SK-N-SH (cell line): ENCODE data around the gene INSYN2B. TPM values are rescaled to one million over a fixed set of nuclear protein-coding genes. Genes with fewer than 3 reads are reported as not detected.

Experiments used
- CTCF ChIA-PET: fragments of 300-600, 350-600 bp; formaldehyde crosslinking; extraction: SDS; loops from one replicate; lab custom pipeline; 2021; lab: Yijun Ruan, JAX
- POLR2A ChIA-PET: fragments of 350-600 bp; sonication (Branson Sonifier 250); formaldehyde crosslinking; extraction: SDS; loops from one replicate; lab custom pipeline; 2020; ENCODE audit warnings: antibody characterized with exemption, inconsistent platforms; lab: Yijun Ruan, JAX
- DNase-seq: peaks from one replicate; pipeline ENCODE4 v3.0.0; 2012
- H2AFZ ChIP-seq: fragments of 200-600 bp; sonication (generic); 2 replicates; pipeline ENCODE4 v1.8.1; 2016; ENCODE audit warnings: antibody characterized with exemption, mild to moderate bottlenecking, low read depth
- H3F3A ChIP-seq: fragments of 200-600 bp; sonication (generic); replicated peaks from 2 replicates; pipeline ENCODE3; 2016; ENCODE audit warnings: antibody characterized with exemption, mild to moderate bottlenecking; ENCODE audit not compliant: insufficient read depth
- H3K27ac ChIP-seq, 2 experiments: fragments of 200-500 bp in 1 of 2; fragments of 200-600 bp in 1 of 2; sonication (Bioruptor generic) in 1 of 2; sonication (generic), shearing (Covaris generic) in 1 of 2; 2 replicates each; pipeline versions ENCODE4 v1.5.1 to v1.6.1; 2014 to 2016; ENCODE audit warnings: low read depth in 2 of 2, inconsistent platforms in 1 of 2, low read length in 1 of 2, mild to moderate bottlenecking in 1 of 2, mixed read lengths in 1 of 2
- H3K27me3 ChIP-seq: fragments of 200-600 bp; sonication (generic), shearing (Covaris generic); 2 replicates; pipeline ENCODE4 v1.6.1; 2016; ENCODE audit warnings: mixed run types; ENCODE audit not compliant: insufficient read depth
- H3K36me3 ChIP-seq, 2 experiments: fragments of 200-500 bp in 1 of 2; fragments of 200-600 bp in 1 of 2; sonication (Bioruptor generic) in 1 of 2; sonication (generic) in 1 of 2; replicated peaks in 1 of 2; 2 replicates each; pipeline versions ENCODE3 to v1.5.1; 2014 to 2016; ENCODE audit warnings: low read length in 1 of 2, mild to moderate bottlenecking in 1 of 2; ENCODE audit not compliant: insufficient read depth in 2 of 2, control insufficient read depth in 1 of 2
- H3K4me1 ChIP-seq, 2 experiments: fragments of 200-500 bp in 1 of 2; fragments of 200-600 bp in 1 of 2; sonication (Bioruptor generic) in 1 of 2; sonication (generic), shearing (Covaris generic) in 1 of 2; 2 replicates each; pipeline versions ENCODE4 v1.5.1 to v1.6.1; 2014 to 2016; ENCODE audit warnings: low read depth in 1 of 2, low read length in 1 of 2, mixed run types in 1 of 2; ENCODE audit not compliant: insufficient read depth in 2 of 2, control insufficient read depth in 1 of 2
- H3K4me2 ChIP-seq: fragments of 200-600 bp; sonication (generic), shearing (Covaris generic); 2 replicates; pipeline ENCODE4 v1.6.1; 2017; ENCODE audit warnings: mixed run types
- H3K4me3 ChIP-seq, 2 experiments: fragments of 200-500 bp in 1 of 2; fragments of 200-600 bp in 1 of 2; sonication (Bioruptor generic) in 1 of 2; sonication (generic), shearing (Covaris generic) in 1 of 2; 2 replicates each; pipeline versions ENCODE4 v1.5.1 to v1.8.1; 2014 to 2016; ENCODE audit warnings: low read depth in 2 of 2, inconsistent platforms in 1 of 2, low read length in 1 of 2, mild to moderate bottlenecking in 1 of 2, mixed read lengths in 1 of 2, moderate library complexity in 1 of 2
- H3K79me2 ChIP-seq: fragments of 200-600 bp; sonication (generic); 2 replicates; pipeline ENCODE4 v1.8.1; 2017; ENCODE audit warnings: mild to moderate bottlenecking; ENCODE audit not compliant: insufficient read depth
- H3K9ac ChIP-seq: fragments of 200-600 bp; sonication (generic); 2 replicates; pipeline ENCODE4 v1.6.1; 2017; ENCODE audit warnings: mixed run types
- H3K9me2 ChIP-seq: fragments of 200-600 bp; sonication (generic); 2 replicates; pipeline ENCODE4 v1.6.1; 2017; ENCODE audit warnings: mixed run types
- H3K9me3 ChIP-seq: fragments of 200-600 bp; sonication (generic); 2 replicates; pipeline ENCODE4 v1.6.1; 2017; ENCODE audit warnings: mixed run types, mild to moderate bottlenecking, moderate library complexity
- H4K20me1 ChIP-seq: fragments of 200-600 bp; sonication (generic); 2 replicates; pipeline ENCODE4 v1.6.1; 2017; ENCODE audit warnings: mild to moderate bottlenecking, mixed run types; ENCODE audit not compliant: insufficient read depth
- CHD2 ChIP-seq: fragments of 150-350 bp; IDR thresholded peaks from 2 replicates; pipeline ENCODE4 v1.6.1; 2018; ENCODE audit warnings: low read length; ENCODE audit not compliant: partially characterized antibody
- EP300 ChIP-seq, 2 experiments: IDR thresholded peaks; 2 replicates each; pipeline versions ENCODE4 v1.4.0 to v1.6.1; 2012; ENCODE audit warnings: borderline replicate concordance in 1 of 2, low read depth in 1 of 2, low read length in 1 of 2
- EZH2phosphoT487 ChIP-seq: fragments of 200-600 bp; sonication (generic); IDR thresholded peaks from 2 replicates; pipeline ENCODE4 v1.6.1; 2017; ENCODE audit warnings: low read depth, mixed run types, mild to moderate bottlenecking, antibody characterized with exemption, moderate library complexity, borderline replicate concordance
- FOXJ3 ChIP-seq: sonication (generic); formaldehyde crosslinking; IDR thresholded peaks from 2 replicates; pipeline ENCODE4 v1.5.1; 2020; ENCODE audit warnings: mild to moderate bottlenecking, missing genetic modification reagents
- FOXM1 ChIP-seq: IDR thresholded peaks from 2 replicates; pipeline ENCODE4 v1.4.0; 2012; ENCODE audit warnings: low read depth, mild to moderate bottlenecking
- MXI1 ChIP-seq: IDR thresholded peaks from 2 replicates; pipeline ENCODE4 v1.6.1; 2012; ENCODE audit warnings: mild to moderate bottlenecking, low read depth, low read length, improper control_type of control experiment
- POLR2AphosphoS5 ChIP-seq: IDR thresholded peaks from 2 replicates; pipeline ENCODE4 v1.6.1; 2012; ENCODE audit warnings: low read depth, low read length
- RAD21 ChIP-seq: IDR thresholded peaks from 2 replicates; pipeline ENCODE4 v1.6.1; 2012; ENCODE audit warnings: mild to moderate bottlenecking, low read length
- REST ChIP-seq: IDR thresholded peaks from 2 replicates; pipeline ENCODE4 v1.6.1; 2012; ENCODE audit warnings: mild to moderate bottlenecking, low read depth, low read length, moderate library complexity
- RFX5 ChIP-seq: IDR thresholded peaks from 2 replicates; pipeline ENCODE4 v1.6.1; 2012; ENCODE audit warnings: mild to moderate bottlenecking, improper control_type of control experiment, low read length
- RXRA ChIP-seq: IDR thresholded peaks from 2 replicates; pipeline ENCODE4 v1.4.0; 2012; ENCODE audit warnings: low read depth, mild to moderate bottlenecking, borderline replicate concordance
- SMC3 ChIP-seq: IDR thresholded peaks from 2 replicates; pipeline ENCODE4 v1.6.1; 2012; ENCODE audit warnings: low read depth, low read length, improper control_type of control experiment
- TCF12 ChIP-seq: IDR thresholded peaks from 2 replicates; pipeline ENCODE4 v1.4.0; 2012
- USF1 ChIP-seq: IDR thresholded peaks from 2 replicates; pipeline ENCODE4 v1.4.0; 2012; ENCODE audit warnings: low read depth, borderline replicate concordance
- USF2 ChIP-seq: fragments of 150-350 bp; IDR thresholded peaks from 2 replicates; pipeline ENCODE4 v1.6.1; 2017; ENCODE audit warnings: antibody characterized with exemption, low read length, low read depth, borderline replicate concordance
- WGBS: methylation state at CpG from one replicate; pipeline ENCODE4 v1.1.6; 2017; ENCODE audit warnings: low lambda C conversion rate; 5-methylcytosine and 5-hydroxymethylcytosine counted together
- polyA plus RNA-seq, 3 experiments: library from polyadenylated mRNA; depleted of rRNA; stranded (reverse); fragments of >200 nt; gene quantifications; 2 replicates each; pipeline ENCODE4 v1.2.3, GENCODE V29; 2012

The INSYN2B gene
- polyA plus RNA-seq, 1 of the 3 experiments (the other 2 are of a cell fraction) = 9.2 TPM

GRCh38 chr5:170021506-170021905 is 41.2 kb upstream of the INSYN2B start (continued):
- TF ChIP-seq EP300 (IDR thresholded peaks at IDR 0.05; ENCODE audit: borderline replicate concordance in 1 of 2, low read depth in 1 of 2, low read length in 1 of 2) (no peak), RAD21 (no peak)

- H3K36me3 ChIP-seq = no peaks in the 10 kb centered on the region
- no peaks in the 10 kb centered on the region for H3F3A ChIP-seq
- H2AFZ ChIP-seq = no peak overlapping the region
- H3K4me2 ChIP-seq = no peak overlapping the region
- no peaks in the 10 kb centered on the region for H3K9me3 ChIP-seq
- H3K4me1 ChIP-seq = peaks cover 0 to 3% of the 10 kb centered on the region in 2 experiments; a peak in 3 of 4 replicates
- no peaks in the 10 kb centered on the region for H4K20me1 ChIP-seq
- no peak overlapping the region for H3K9ac ChIP-seq
- DNase-seq = no peak
- H3K27ac ChIP-seq = no peak overlapping the region
- H3K79me2 ChIP-seq = no peaks in the 10 kb centered on the region
- H3K9me2 ChIP-seq = no peaks in the 10 kb centered on the region
- ChIA-PET POLR2A (no interaction called here), CTCF (no interaction called here)
- H3K27me3 ChIP-seq = peaks cover 9% of the 10 kb centered on the region; the same call in 1 of the 2 replicates
- 62% methylated on average over 3 of the region's 3 CpGs for WGBS
- no peak overlapping the region for H3K4me3 ChIP-seq
- TF ChIP-seq FOXM1 = no peak
- no peak for TF ChIP-seq EZH2phosphoT487
- no peak for TF ChIP-seq FOXJ3 (CRISPR knock-in tag)
- no peak for TF ChIP-seq MXI1
Measured at GRCh38 chr5:170020423-170020822, 40.1 kb upstream of the INSYN2B start.

GRCh38 chr5:170012622-170013021 is 32.3 kb upstream of the INSYN2B start:
- H3K9me3 ChIP-seq = no peaks in the 10 kb centered on the region
- no peaks in the 10 kb centered on the region for H3F3A ChIP-seq
- no peak for DNase-seq
- POLR2A ChIA-PET = no interaction called here
- no peak overlapping the region for H3K27ac ChIP-seq
- no peak overlapping the region for H3K9ac ChIP-seq
- H3K9me2 ChIP-seq = no peaks in the 10 kb centered on the region
- TF ChIP-seq EZH2phosphoT487 (no peak), TCF12 (no peak), CHD2 (no peak), RXRA (no peak), EP300 (IDR thresholded peaks at IDR 0.05; ENCODE audit: borderline replicate concordance in 1 of 2, low read depth in 1 of 2, low read length in 1 of 2) (no peak), REST (no peak), POLR2AphosphoS5 (no peak), USF1 (no peak), SMC3 (no peak), USF2 (no peak), RFX5 (no peak)
- TF ChIP-seq, all 33 proteins: peak for 0
- CTCF ChIA-PET = interaction anchor here (0.8 kb wide), 1 partner anchor 32 kb away, joined by 3 read pairs; no protein-coding TSS in a partner anchor
- whole genome bisulfite sequencing = 63% methylated on average over 11 of the region's 11 CpGs
- Histone ChIP-seq H2AFZ (no peak overlapping the region), H3K79me2 (no peaks in the 10 kb centered on the region), H3K27me3 (peaks cover 8% of the 10 kb centered on the region; the same call in 1 of the 2 replicates), H3K36me3 (no peaks in the 10 kb centered on the region), H3K4me2 (no peak overlapping the region), H3K4me3 (no peak overlapping the region), H4K20me1 (no peaks in the 10 kb centered on the region), H3K4me1 (peaks cover 0 to 7% of the 10 kb centered on the region in 2 experiments; a peak in 2 of 4 replicates)
